Loucy (cell line): ENCODE data around the gene GPER1.

Experiments used
- CTCF ChIP-seq: fragments of 200-600 bp; sonication (generic); conservative IDR thresholded peaks from 2 replicates; pipeline ENCODE4 v1.5.1; 2014; ENCODE audit warnings: mild to moderate bottlenecking, antibody characterized with exemption, low read length
- EZH2phosphoT487 ChIP-seq: fragments of 200-600 bp; IDR thresholded peaks from 2 replicates; pipeline ENCODE4 v1.6.1; 2018; ENCODE audit warnings: antibody characterized with exemption, mild to moderate bottlenecking, moderate library complexity, borderline replicate concordance

- TF ChIP-seq EZH2phosphoT487: no peak
- no peak for TF ChIP-seq CTCF
These were observed 33.6 kb downstream of the GPER1 start for GRCh38 chr7:1121476-1121875.
